OCI-LY3 (cell line): Measurements from ENCODE around the gene CHGA.

Source experiments
- H2AFZ ChIP-seq: fragments of 200-600, 300-600 bp; shearing (Covaris generic); 2 replicates; pipeline ENCODE4 v1.6.0; 2014; ENCODE audit warnings: antibody characterized with exemption, low read depth, low read length
- H3K27ac ChIP-seq: fragments of 200-600, 300-600 bp; sonication (generic); 2 replicates; pipeline ENCODE4 v1.5.1; 2014; ENCODE audit warnings: mild to moderate bottlenecking, low read length, moderate library complexity, mixed read lengths
- H3K27me3 ChIP-seq: fragments of 200-600, 300-600 bp; sonication (generic); 2 replicates; pipeline ENCODE4 v1.6.1; 2014; ENCODE audit warnings: low read depth, low read length, mixed read lengths
- H3K36me3 ChIP-seq: fragments of 200-600, 300-600 bp; sonication (generic); replicated peaks from 2 replicates; pipeline ENCODE3; 2014; ENCODE audit warnings: low read depth, low read length, mixed read lengths
- H3K4me1 ChIP-seq: fragments of 300-600, 200-600 bp; sonication (generic); 2 replicates; pipeline ENCODE4 v1.6.1; 2014; ENCODE audit warnings: low read length, mixed read lengths
- H3K4me2 ChIP-seq: fragments of 200-600, 300-600 bp; sonication (generic); 2 replicates; pipeline ENCODE4 v1.6.1; 2014; ENCODE audit warnings: low read length, mixed read lengths
- H3K4me3 ChIP-seq: fragments of 300-600, 200-600 bp; sonication (generic); 2 replicates; pipeline ENCODE4 v1.5.1; 2014; ENCODE audit warnings: antibody characterized with exemption, mild to moderate bottlenecking, low read length, moderate library complexity
- H3K79me2 ChIP-seq: fragments of 300-600, 200-600 bp; shearing (Covaris generic); 2 replicates; pipeline ENCODE4 v1.6.1; 2014; ENCODE audit warnings: mild to moderate bottlenecking, low read length, mixed read lengths
- H3K9ac ChIP-seq: fragments of 300-600, 200-600 bp; shearing (Covaris generic); 2 replicates; pipeline ENCODE4 v1.6.0; 2014; ENCODE audit warnings: mild to moderate bottlenecking, low read length, moderate library complexity
- H3K9me3 ChIP-seq: fragments of 200-600, 300-600 bp; shearing (Covaris generic); 2 replicates; pipeline ENCODE4 v1.6.1; 2014; ENCODE audit warnings: low read length, mixed read lengths; ENCODE audit not compliant: insufficient read depth
- H4K20me1 ChIP-seq: fragments of 200-600, 300-600 bp; sonication (generic); 2 replicates; pipeline ENCODE4 v1.6.1; 2016; ENCODE audit warnings: low read length, mixed read lengths; ENCODE audit not compliant: insufficient read depth
- EZH2phosphoT487 ChIP-seq: fragments of 200-600 bp; shearing (Covaris generic); IDR thresholded peaks from 2 replicates; pipeline ENCODE4 v1.6.1; 2018; ENCODE audit warnings: antibody characterized with exemption, mixed run types, low read depth
- TF ChIP-seq, protein P1 (sequence below): fragments of 200-600, 300-600 bp; sonication (generic); IDR thresholded peaks from 2 replicates; pipeline ENCODE4 v1.5.1; 2014; ENCODE audit warnings: antibody characterized with exemption, low read length, low read depth

The CHGA gene

DNA sequence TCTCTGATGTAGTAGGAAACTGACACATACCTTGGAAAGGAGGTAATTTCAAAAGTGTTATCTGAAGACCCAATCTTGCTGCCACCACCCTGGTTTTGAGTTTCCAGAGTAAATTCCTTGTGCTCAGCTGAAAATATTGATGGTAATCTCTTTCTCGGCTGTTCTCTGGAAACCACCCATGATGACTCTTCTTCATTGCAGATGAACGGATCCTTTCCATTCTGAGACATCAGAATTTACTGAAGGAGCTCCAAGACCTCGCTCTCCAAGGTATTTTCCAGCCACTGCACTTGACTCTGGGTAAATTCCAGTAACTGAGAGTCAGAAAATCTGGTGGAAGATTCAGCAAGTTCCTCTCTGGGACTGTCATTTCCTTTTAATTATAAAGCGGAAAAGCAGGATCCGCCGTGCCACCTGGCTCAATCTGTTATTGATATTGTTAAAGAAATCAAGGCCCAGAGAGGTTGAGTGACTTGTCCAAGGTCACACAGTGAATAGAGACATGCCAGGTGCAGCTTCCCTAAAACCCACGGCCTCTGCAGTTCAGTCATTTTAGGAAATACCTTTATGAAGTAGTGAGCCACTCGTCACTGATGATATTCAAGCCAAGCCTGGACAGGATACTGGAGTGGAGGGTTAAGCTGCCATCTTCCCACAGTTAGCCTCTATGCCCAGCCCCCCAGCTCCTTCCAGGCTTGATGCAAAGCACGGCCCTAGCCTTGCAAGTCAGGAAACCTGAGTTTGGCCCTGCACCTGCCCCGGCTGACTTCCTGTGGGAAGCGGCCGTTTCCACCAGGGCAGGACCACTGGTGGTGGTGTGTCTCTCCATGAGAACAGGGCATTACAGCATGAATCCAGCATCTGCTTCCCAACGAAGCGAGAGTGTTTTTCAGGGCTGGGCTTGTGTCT lies 4.7 kb downstream of the CHGA start:
- H3K9ac ChIP-seq: no peak overlapping the region
- H3K4me2 ChIP-seq: no peak overlapping the region
- no peaks in the 10 kb centered on the region for H3K9me3 ChIP-seq
- H3K27ac ChIP-seq: no peak overlapping the region
- no peaks in the 10 kb centered on the region for H3K79me2 ChIP-seq
- no peak overlapping the region for H3K4me3 ChIP-seq
- no peak overlapping the region for H2AFZ ChIP-seq
- H3K36me3 ChIP-seq: no peaks in the 10 kb centered on the region
- peaks cover 5% of the 10 kb centered on the region; the same call in 1 of the 2 replicates for H3K27me3 ChIP-seq
- peaks cover 8% of the 10 kb centered on the region for H3K4me1 ChIP-seq
- TF ChIP-seq, protein P1, sequence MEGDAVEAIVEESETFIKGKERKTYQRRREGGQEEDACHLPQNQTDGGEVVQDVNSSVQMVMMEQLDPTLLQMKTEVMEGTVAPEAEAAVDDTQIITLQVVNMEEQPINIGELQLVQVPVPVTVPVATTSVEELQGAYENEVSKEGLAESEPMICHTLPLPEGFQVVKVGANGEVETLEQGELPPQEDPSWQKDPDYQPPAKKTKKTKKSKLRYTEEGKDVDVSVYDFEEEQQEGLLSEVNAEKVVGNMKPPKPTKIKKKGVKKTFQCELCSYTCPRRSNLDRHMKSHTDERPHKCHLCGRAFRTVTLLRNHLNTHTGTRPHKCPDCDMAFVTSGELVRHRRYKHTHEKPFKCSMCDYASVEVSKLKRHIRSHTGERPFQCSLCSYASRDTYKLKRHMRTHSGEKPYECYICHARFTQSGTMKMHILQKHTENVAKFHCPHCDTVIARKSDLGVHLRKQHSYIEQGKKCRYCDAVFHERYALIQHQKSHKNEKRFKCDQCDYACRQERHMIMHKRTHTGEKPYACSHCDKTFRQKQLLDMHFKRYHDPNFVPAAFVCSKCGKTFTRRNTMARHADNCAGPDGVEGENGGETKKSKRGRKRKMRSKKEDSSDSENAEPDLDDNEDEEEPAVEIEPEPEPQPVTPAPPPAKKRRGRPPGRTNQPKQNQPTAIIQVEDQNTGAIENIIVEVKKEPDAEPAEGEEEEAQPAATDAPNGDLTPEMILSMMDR: no peak
- H4K20me1 ChIP-seq: no peaks in the 10 kb centered on the region

DNA sequence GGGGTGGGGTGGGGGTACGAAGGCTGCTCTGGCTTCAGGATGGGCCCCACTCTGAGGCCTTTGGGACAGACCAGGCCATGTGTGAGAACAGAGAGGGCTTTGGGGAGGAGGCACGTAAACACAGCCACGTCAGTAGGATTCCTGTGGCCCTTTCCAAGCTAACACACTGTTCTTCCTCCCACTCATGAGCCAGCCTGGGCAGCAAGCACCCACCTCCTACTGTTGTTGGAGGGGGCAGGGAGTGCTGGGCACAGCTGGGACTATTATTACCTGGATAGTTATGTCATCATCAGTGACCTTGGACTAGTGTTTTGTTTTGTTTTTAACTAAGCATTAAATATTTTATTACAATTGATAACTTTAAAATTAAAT lies 5.3 kb downstream of the CHGA start:
- Histone ChIP-seq H3K27me3 (peaks cover 5% of the 10 kb centered on the region; the same call in 1 of the 2 replicates), H4K20me1 (no peaks in the 10 kb centered on the region), H3K4me3 (no peak overlapping the region), H3K9me3 (no peaks in the 10 kb centered on the region), H3K4me2 (no peak overlapping the region), H3K27ac (no peak overlapping the region), H3K4me1 (peaks cover 8% of the 10 kb centered on the region), H3K36me3 (no peaks in the 10 kb centered on the region), H3K79me2 (no peaks in the 10 kb centered on the region), H2AFZ (no peak overlapping the region), H3K9ac (no peak overlapping the region)
- no peak for TF ChIP-seq EZH2phosphoT487

DNA sequence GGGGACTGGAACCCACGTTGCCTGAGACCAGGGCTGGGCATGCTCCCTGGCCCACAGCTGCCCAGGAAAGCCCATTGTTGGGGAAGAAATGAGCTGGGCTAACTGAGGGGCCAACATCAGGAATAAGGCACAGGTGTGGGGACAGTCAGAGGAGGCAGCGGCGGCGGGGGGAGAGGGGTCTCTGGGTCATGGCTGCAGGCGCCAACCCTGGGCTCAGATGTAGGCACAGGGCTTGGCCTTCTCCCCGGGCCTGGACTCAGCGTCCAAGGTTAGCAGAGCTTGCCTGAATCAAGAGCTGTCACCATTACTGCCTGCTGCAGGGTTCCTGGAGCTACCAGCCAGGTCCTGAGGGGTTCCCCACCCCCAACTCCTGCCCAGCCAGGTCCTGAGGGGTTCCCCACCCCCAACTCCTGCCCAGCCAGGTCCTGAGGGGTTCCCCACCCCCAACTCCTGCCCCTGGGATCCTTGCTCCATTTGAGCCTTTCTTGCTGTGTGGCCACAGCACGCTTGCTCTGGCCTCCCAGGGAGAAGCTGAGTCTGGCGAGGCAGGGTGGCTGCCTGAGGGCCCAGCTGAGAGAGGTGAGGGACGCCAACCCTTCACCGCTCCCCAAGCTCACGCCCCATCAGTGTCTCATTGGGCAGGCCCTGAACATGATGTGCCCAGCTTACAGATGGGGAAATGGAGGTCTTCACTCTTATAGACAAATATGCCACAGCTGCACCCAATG lies 6.2 kb downstream of the CHGA start:
- Histone ChIP-seq H3K4me2 (no peak overlapping the region), H3K36me3 (no peaks in the 10 kb centered on the region), H3K27me3 (peaks cover 5% of the 10 kb centered on the region; the same call in 1 of the 2 replicates), H3K9ac (no peak overlapping the region), H3K4me3 (no peak overlapping the region), H4K20me1 (no peaks in the 10 kb centered on the region), H3K79me2 (no peaks in the 10 kb centered on the region), H3K4me1 (peaks cover 4% of the 10 kb centered on the region), H3K27ac (no peak overlapping the region), H3K9me3 (no peaks in the 10 kb centered on the region), H2AFZ (no peak overlapping the region)
- TF ChIP-seq, protein P1: no peak
- TF ChIP-seq EZH2phosphoT487: no peak

DNA sequence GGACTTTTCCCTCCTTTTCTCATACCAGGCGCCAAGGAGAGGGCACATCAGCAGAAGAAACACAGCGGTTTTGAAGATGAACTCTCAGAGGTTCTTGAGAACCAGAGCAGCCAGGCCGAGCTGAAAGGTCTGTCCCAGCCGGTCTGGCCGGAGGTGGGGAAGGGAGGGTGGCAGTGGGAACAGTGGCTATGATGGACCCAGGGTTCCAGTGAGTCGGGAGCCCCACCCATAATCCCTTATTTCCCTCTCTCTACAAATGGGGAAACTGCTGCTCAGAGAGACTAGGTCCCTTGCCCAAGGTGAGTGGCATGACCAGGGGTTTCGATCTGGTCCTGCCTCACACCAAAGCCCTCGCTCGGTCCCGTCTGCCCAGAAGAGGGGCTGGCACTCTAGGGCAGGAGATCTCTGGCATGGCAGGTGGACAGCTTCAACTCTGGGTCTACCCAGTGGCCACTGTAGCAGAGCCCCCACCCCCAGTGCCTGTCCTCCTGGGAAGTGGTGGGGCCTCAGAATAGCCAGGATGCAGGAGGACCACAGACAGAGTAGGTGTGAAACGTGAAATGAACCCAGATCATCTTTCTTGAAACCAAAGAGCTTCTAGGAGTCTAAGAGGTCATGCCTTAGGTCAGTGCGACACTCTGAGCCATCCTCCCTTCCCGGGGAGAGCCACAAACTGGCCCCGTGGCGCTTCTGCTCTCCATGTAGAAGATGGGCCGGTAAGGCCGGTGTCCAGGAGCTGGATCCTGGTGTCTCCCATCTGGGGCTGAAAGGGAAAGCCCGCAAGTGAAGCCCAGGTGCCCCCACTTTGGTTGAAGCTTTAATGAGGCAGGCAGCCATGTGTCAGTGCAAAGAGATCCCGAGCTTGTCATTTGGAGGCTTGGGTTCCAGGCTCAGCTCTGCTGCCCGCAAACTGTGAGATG lies 7.0 kb downstream of the CHGA start:
- peaks cover 5% of the 10 kb centered on the region; the same call in 1 of the 2 replicates for H3K27me3 ChIP-seq
- no peaks in the 10 kb centered on the region for H3K4me1 ChIP-seq
- no peak overlapping the region for H3K4me3 ChIP-seq
- no peak overlapping the region for H3K9ac ChIP-seq
- H3K36me3 ChIP-seq: no peaks in the 10 kb centered on the region
- no peaks in the 10 kb centered on the region for H3K9me3 ChIP-seq
- H3K4me2 ChIP-seq: no peak overlapping the region
- no peak overlapping the region for H2AFZ ChIP-seq
- no peak overlapping the region for H3K27ac ChIP-seq
- no peak for TF ChIP-seq EZH2phosphoT487
- TF ChIP-seq, protein P1: no peak
- no peaks in the 10 kb centered on the region for H3K79me2 ChIP-seq
- H4K20me1 ChIP-seq: no peaks in the 10 kb centered on the region
